GM19372 (cell line): ENCODE results near the gene TNFSF8.
A peak's percentile ranks its signal among the peaks of the same experiment; 100 is the strongest.

Source experiments
- ATAC-seq: cut with Tn5 transposase; IDR thresholded peaks from one replicate; pipeline ENCODE4 v1.9.1; 2021; ENCODE audit warnings: mild to moderate bottlenecking, low read depth, moderate library complexity; ENCODE audit not compliant: unreplicated experiment

TNFSF8 gene

GRCh38 chr9:114908104-114908622 is 22.2 kb downstream of the TNFSF8 start:
- ATAC-seq = peak; percentile 62

- ATAC-seq = no peak
Measured at GRCh38 chr9:114906922-114907571, 23.3 kb downstream of the TNFSF8 start.

GRCh38 chr9:114905170-114905940 is 25.0 kb downstream of the TNFSF8 start:
- no peak for ATAC-seq

GRCh38 chr9:114902786-114903524 is 27.4 kb downstream of the TNFSF8 start:
- no peak for ATAC-seq

GRCh38 chr9:114900942-114901802 is 29.2 kb downstream of the TNFSF8 start:
- ATAC-seq = no peak

- ATAC-seq = no peak
Measured at GRCh38 chr9:114899995-114900394, 30.4 kb downstream of the TNFSF8 start.

- ATAC-seq = no peak
Measured at GRCh38 chr9:114899461-114899860, 30.9 kb downstream of the TNFSF8 start.

- ATAC-seq = peak; percentile 72
Measured at GRCh38 chr9:114898741-114899140, 31.6 kb downstream of the TNFSF8 start.

- ATAC-seq = no peak
Measured at GRCh38 chr9:114897196-114897595, 33.2 kb downstream of the TNFSF8 start.

GRCh38 chr9:114896344-114896743 is 34.0 kb downstream of the TNFSF8 start:
- ATAC-seq = no peak

- ATAC-seq = no peak
Measured at GRCh38 chr9:114895521-114895991, 34.8 kb downstream of the TNFSF8 start.

- ATAC-seq = no peak
Measured at GRCh38 chr9:114894609-114895433, 35.6 kb downstream of the TNFSF8 start.

GRCh38 chr9:114894206-114894605 is 36.2 kb downstream of the TNFSF8 start:
- no peak for ATAC-seq

GRCh38 chr9:114893221-114894010 is 37.0 kb downstream of the TNFSF8 start:
- ATAC-seq = no peak

GRCh38 chr9:114889802-114890224 is 40.6 kb downstream of the TNFSF8 start:
- ATAC-seq = no peak

GRCh38 chr9:114888607-114889006 is 41.8 kb downstream of the TNFSF8 start:
- ATAC-seq = no peak

- no peak for ATAC-seq
Measured at GRCh38 chr9:114887963-114888362, 42.4 kb downstream of the TNFSF8 start.

- ATAC-seq = no peak
Measured at GRCh38 chr9:114884787-114885452, 45.5 kb downstream of the TNFSF8 start.
